ENCODE results near the gene AKT2. TPM values are rescaled to one million over a fixed set of nuclear protein-coding genes. Genes with fewer than 3 reads are reported as not detected.

The AKT2 gene
- total and polyA plus RNA-seq, 9 donors = 78.4 to 160 (median 112) TPM

GRCh38 chr19:40213882-40214570, 71.1 kb downstream of the AKT2 start:
- peaks cover 5% of the 10 kb centered on the region for H3K27me3 ChIP-seq
- intact Hi-C loops (cut with DNase I) = loop anchor here in 3 of 4 donors (10.0 kb wide), 2 partner anchors 69 to 669 kb away; partner anchors contain the start of gene EID2 (in 1 of the 3)
- WGBS, 3 donors = 89 to 92% (median 91%) methylated on average over 39 to 50 of the region's 50 CpGs
- H3K4me1 ChIP-seq (ENCODE audit: insufficient read depth) = no peaks in the 10 kb centered on the region
- no peaks in the 10 kb centered on the region for H3K9me3 ChIP-seq
- no peak for DNase-seq
- TF ChIP-seq CTCF (IDR thresholded peaks at IDR 0.05) = no peak
- no peak for TF ChIP-seq POLR2A (IDR thresholded peaks at IDR 0.05)
- TF ChIP-seq EP300 (IDR thresholded peaks at IDR 0.05) = no peak
- H3K4me3 ChIP-seq = no peak overlapping the region
- H3K27ac ChIP-seq = no peak overlapping the region
- H3K36me3 ChIP-seq = peaks cover 2% of the 10 kb centered on the region

- 85 to 89% (median 85%) methylated on average over 53 of the region's 53 CpGs for WGBS, 3 donors
- TF ChIP-seq EP300 (IDR thresholded peaks at IDR 0.05) (no peak), POLR2A (IDR thresholded peaks at IDR 0.05) (no peak), CTCF (IDR thresholded peaks at IDR 0.05) (no peak)
- peaks cover 5% of the 10 kb centered on the region for H3K27me3 ChIP-seq
- no peak for DNase-seq
- intact Hi-C loops (cut with DNase I) = loop anchor here in 3 of 4 donors (10.0 kb wide), 2 partner anchors 69 to 669 kb away; partner anchors contain the start of gene EID2 (in 1 of the 3)
- no peaks in the 10 kb centered on the region for H3K9me3 ChIP-seq
- no peak overlapping the region for H3K27ac ChIP-seq
- peaks cover 2% of the 10 kb centered on the region for H3K36me3 ChIP-seq
- no peak overlapping the region for H3K4me3 ChIP-seq
- no peaks in the 10 kb centered on the region for H3K4me1 ChIP-seq (ENCODE audit: insufficient read depth)
Observed at GRCh38 chr19:40213251-40213829, 71.8 kb downstream of the AKT2 start.

GRCh38 chr19:40210889-40211288, 74.3 kb downstream of the AKT2 start:
- WGBS, 3 donors = 90 to 93% (median 93%) methylated on average over 5 of the region's 5 CpGs
- intact Hi-C loops (cut with DNase I) = loop anchor here in 3 of 4 donors (10.0 kb wide), 2 partner anchors 66 to 666 kb away; partner anchors contain the start of gene EID2 (in 1 of the 3)
- Histone ChIP-seq H3K36me3 (peaks cover 2% of the 10 kb centered on the region), H3K4me1 (ENCODE audit: insufficient read depth) (no peaks in the 10 kb centered on the region), H3K27me3 (no peaks in the 10 kb centered on the region), H3K9me3 (no peaks in the 10 kb centered on the region), H3K27ac (no peak overlapping the region), H3K4me3 (no peak overlapping the region)
- DNase-seq = no peak
- TF ChIP-seq POLR2A (IDR thresholded peaks at IDR 0.05) (no peak), EP300 (IDR thresholded peaks at IDR 0.05) (no peak), CTCF (IDR thresholded peaks at IDR 0.05) (no peak)

- 93 to 98% (median 97%) methylated on average over 5 of the region's 5 CpGs for WGBS, 3 donors
- H3K36me3 ChIP-seq = peaks cover 2% of the 10 kb centered on the region
Observed at GRCh38 chr19:40208602-40209001, 76.5 kb downstream of the AKT2 start.

More at GRCh38 chr19:40208602-40209001, 76.5 kb downstream of the AKT2 start:
- Histone ChIP-seq H3K4me1 (ENCODE audit: insufficient read depth) (no peaks in the 10 kb centered on the region), H3K27me3 (no peaks in the 10 kb centered on the region), H3K4me3 (no peak overlapping the region), H3K9me3 (no peaks in the 10 kb centered on the region), H3K27ac (no peak overlapping the region)
- TF ChIP-seq EP300 (IDR thresholded peaks at IDR 0.05) (no peak), POLR2A (IDR thresholded peaks at IDR 0.05) (no peak), CTCF (IDR thresholded peaks at IDR 0.05) (no peak)
- intact Hi-C loops (cut with DNase I) = no loop called here
- no peak for DNase-seq

Measured in ovary (tissue), 9 donors.